Right atrium auricular region (tissue), 2 donors: ENCODE measurements around the gene SAXO1. TPM values are rescaled to one million over a fixed set of nuclear protein-coding genes. Genes with fewer than 3 reads are reported as not detected.

ENCODE experiments used
- DNase-seq: peaks from one replicate; pipeline ENCODE4 v3.0.0-alpha.2; 2019; ENCODE audit warnings: low spot score
- H3K27ac ChIP-seq, 2 donors: fragments of 200-600 bp; sonication (generic); 1 replicate in 1 of 2; 2 replicates in 1 of 2; pipeline ENCODE4 v1.5.1; 2016 to 2019
- H3K27me3 ChIP-seq, 2 donors: fragments of 200-600 bp; sonication (generic); one replicate each; pipeline versions ENCODE4 v1.5.1 to v1.6.0; 2017 to 2019
- H3K36me3 ChIP-seq: fragments of 200-600 bp; sonication (generic); one replicate; pipeline ENCODE4 v1.5.1; 2016
- H3K4me1 ChIP-seq, 2 donors: fragments of 200-600 bp; sonication (generic); one replicate each; pipeline versions ENCODE4 v1.5.1 to v1.6.0; 2017 to 2019
- H3K4me3 ChIP-seq, 2 donors: fragments of 200-600 bp; sonication (generic); 1 replicate in 1 of 2; 2 replicates in 1 of 2; pipeline ENCODE4 v1.5.1; 2017 to 2019; ENCODE audit warnings: mild to moderate bottlenecking in 1 of 2, moderate library complexity in 1 of 2
- H3K9me3 ChIP-seq, 2 donors: fragments of 200-600 bp; sonication (generic); one replicate each; pipeline ENCODE4 v1.5.1; 2019
- CTCF ChIP-seq, 2 donors: fragments of 200-600 bp; sonication (generic); IDR thresholded peaks; one replicate each; pipeline ENCODE4 v1.5.1; 2019; ENCODE audit warnings: antibody characterized with exemption in 2 of 2
- total RNA-seq, 2 donors: library from RNA; depleted of rRNA; stranded (reverse); fragments of >200 nt; gene quantifications; one replicate each; pipeline ENCODE4 v1.1.0, GENCODE V29; 2016

SAXO1 gene
- not detected for total RNA-seq

- Histone ChIP-seq H3K27me3 (no peaks in the 10 kb centered on the region), H3K4me1 (no peaks in the 10 kb centered on the region), H3K4me3 (no peak within 1 kb of the TSS), H3K9me3 (no peaks in the 10 kb centered on the region), H3K36me3 (no peaks in the 10 kb centered on the region), H3K27ac (no peak within 1 kb of the TSS)
- DNase-seq, result no peak
- TF ChIP-seq CTCF (IDR thresholded peaks at IDR 0.05), result no peak
Observed at GRCh38 chr9:19033015-19033414, at the start of gene SAXO1. SAXO1 (minus strand) TSS chr9:19033209; CDS start chr9:19032908, 301 bp downstream.

- DNase-seq, result no peak
- H3K27me3 ChIP-seq, result no peaks in the 10 kb centered on the region
- no peak overlapping the region for H3K27ac ChIP-seq
- H3K36me3 ChIP-seq, result peaks cover 41% of the 10 kb centered on the region
- no peaks in the 10 kb centered on the region for H3K4me1 ChIP-seq
- no peak for TF ChIP-seq CTCF (IDR thresholded peaks at IDR 0.05)
- H3K4me3 ChIP-seq, result no peak overlapping the region
- no peaks in the 10 kb centered on the region for H3K9me3 ChIP-seq
Observed at GRCh38 chr9:19074836-19075235, 41.8 kb upstream of the SAXO1 start.

- peaks cover 47% of the 10 kb centered on the region for H3K36me3 ChIP-seq
- no peaks in the 10 kb centered on the region for H3K9me3 ChIP-seq
- DNase-seq, result no peak
- H3K4me3 ChIP-seq, result no peak overlapping the region
- no peaks in the 10 kb centered on the region for H3K27me3 ChIP-seq
- no peak overlapping the region for H3K27ac ChIP-seq
- H3K4me1 ChIP-seq, result no peaks in the 10 kb centered on the region
- TF ChIP-seq CTCF (IDR thresholded peaks at IDR 0.05), result no peak
Observed at GRCh38 chr9:19074229-19074628, 41.2 kb upstream of the SAXO1 start.

GRCh38 chr9:19057033-19057432 is 24.0 kb upstream of the SAXO1 start:
- no peak for DNase-seq
- Histone ChIP-seq H3K4me1 (peaks cover 0 to 3% of the 10 kb centered on the region in 2 donors), H3K27ac (no peak overlapping the region), H3K9me3 (no peaks in the 10 kb centered on the region), H3K36me3 (peaks cover 38% of the 10 kb centered on the region), H3K4me3 (no peak overlapping the region), H3K27me3 (no peaks in the 10 kb centered on the region)
- TF ChIP-seq CTCF (IDR thresholded peaks at IDR 0.05), result no peak

- Histone ChIP-seq H3K27ac (peak overlapping the region; percentile 94 to 99), H3K4me1 (peaks cover 0 to 31% of the 10 kb centered on the region in 2 donors), H3K4me3 (peak overlapping the region; percentile 88 to 98), H3K9me3 (no peaks in the 10 kb centered on the region), H3K27me3 (no peaks in the 10 kb centered on the region), H3K36me3 (no peaks in the 10 kb centered on the region)
- no peak for DNase-seq
- no peak for TF ChIP-seq CTCF (IDR thresholded peaks at IDR 0.05)
Observed at GRCh38 chr9:19050637-19051591, 17.9 kb upstream of the SAXO1 start.
